CD4-positive, alpha-beta T cell treated with Interleukin-6 at 100 ng/mL for 8 hours (primary cell): ENCODE results near the gene FIBIN.
"Not testable (repeated sequence)": the region's sequence is repeated elsewhere in the genome, so short reads cannot be mapped to it uniquely, and the experiment has no call there.

Experiments used
- DNase-seq: peaks from one replicate; pipeline ENCODE4 v3.0.0-alpha.2; 2020; ENCODE audit warnings: mixed read lengths, low spot score

The FIBIN gene

GRCh38 chr11:26977209-26977608, 16.7 kb upstream of the FIBIN start:
- not testable (repeated sequence) for DNase-seq

GRCh38 chr11:26983645-26984044, 10.3 kb upstream of the FIBIN start:
- no peak for DNase-seq

- DNase-seq, result no peak
Measured at GRCh38 chr11:26985470-26985869, 8.4 kb upstream of the FIBIN start.

GRCh38 chr11:26985943-26986342, 8.0 kb upstream of the FIBIN start:
- no peak for DNase-seq

- DNase-seq, result no peak
Measured at GRCh38 chr11:26987272-26987671, 6.6 kb upstream of the FIBIN start.

- no peak for DNase-seq
Measured at GRCh38 chr11:26987731-26988130, 6.2 kb upstream of the FIBIN start.

- DNase-seq, result no peak
Measured at GRCh38 chr11:26992031-26992541, 1.8 kb upstream of the FIBIN start.

- no peak for DNase-seq
Measured at GRCh38 chr11:26994631-26995095, 751 bp downstream of the FIBIN start.

- DNase-seq, result no peak
Measured at GRCh38 chr11:26995701-26996460, 2.0 kb downstream of the FIBIN start.

- DNase-seq, result no peak
Measured at GRCh38 chr11:26997378-26997777, 3.5 kb downstream of the FIBIN start.

- DNase-seq, result not testable (repeated sequence)
Measured at GRCh38 chr11:27001136-27001730, 7.3 kb downstream of the FIBIN start.

GRCh38 chr11:27002431-27002830, 8.5 kb downstream of the FIBIN start:
- DNase-seq, result no peak

GRCh38 chr11:27002838-27003237, 8.9 kb downstream of the FIBIN start:
- DNase-seq, result no peak

- DNase-seq, result no peak
Measured at GRCh38 chr11:27004103-27004502, 10.2 kb downstream of the FIBIN start.

- DNase-seq, result no peak
Measured at GRCh38 chr11:27008811-27009535, 15.1 kb downstream of the FIBIN start.

GRCh38 chr11:27011560-27012233, 17.8 kb downstream of the FIBIN start:
- no peak for DNase-seq

- DNase-seq, result no peak
Measured at GRCh38 chr11:27012234-27012921, 18.5 kb downstream of the FIBIN start.

- no peak for DNase-seq
Measured at GRCh38 chr11:27013781-27014361, 20.0 kb downstream of the FIBIN start.

- DNase-seq, result no peak
Measured at GRCh38 chr11:27018902-27019529, 25.1 kb downstream of the FIBIN start.

- no peak for DNase-seq
Measured at GRCh38 chr11:27020751-27021150, 26.8 kb downstream of the FIBIN start.
